ENCODE results near the gene CD6.

DNA sequence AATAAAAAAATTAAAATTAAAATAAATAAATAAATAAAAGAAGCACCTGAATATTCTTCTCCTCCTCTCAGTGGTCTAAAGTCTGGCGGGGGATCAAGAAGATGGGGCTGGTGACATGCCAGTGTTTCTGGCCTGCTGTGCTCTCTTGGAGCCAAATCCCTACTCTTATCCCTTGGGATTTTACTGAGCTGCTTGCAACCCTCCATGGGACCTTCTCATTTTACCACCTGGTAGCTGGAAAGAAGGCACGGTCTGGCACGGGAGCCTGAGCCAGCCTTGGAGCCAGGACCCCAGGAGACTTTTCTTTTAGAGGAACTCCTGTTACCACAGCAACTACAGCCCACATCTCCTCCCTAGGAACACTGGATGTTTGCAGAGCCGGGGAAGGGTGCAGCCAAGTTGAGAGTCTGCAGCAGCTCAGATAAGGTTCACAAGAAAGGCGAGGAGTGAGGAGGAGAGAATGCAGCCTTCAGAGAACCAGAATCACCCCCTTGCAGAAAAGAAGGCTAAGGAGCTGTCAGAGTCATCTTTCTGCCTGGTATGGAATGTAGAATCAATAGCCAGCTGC, 21.4 kb downstream of the CD6 start:
- TF ChIP-seq, protein P1, sequence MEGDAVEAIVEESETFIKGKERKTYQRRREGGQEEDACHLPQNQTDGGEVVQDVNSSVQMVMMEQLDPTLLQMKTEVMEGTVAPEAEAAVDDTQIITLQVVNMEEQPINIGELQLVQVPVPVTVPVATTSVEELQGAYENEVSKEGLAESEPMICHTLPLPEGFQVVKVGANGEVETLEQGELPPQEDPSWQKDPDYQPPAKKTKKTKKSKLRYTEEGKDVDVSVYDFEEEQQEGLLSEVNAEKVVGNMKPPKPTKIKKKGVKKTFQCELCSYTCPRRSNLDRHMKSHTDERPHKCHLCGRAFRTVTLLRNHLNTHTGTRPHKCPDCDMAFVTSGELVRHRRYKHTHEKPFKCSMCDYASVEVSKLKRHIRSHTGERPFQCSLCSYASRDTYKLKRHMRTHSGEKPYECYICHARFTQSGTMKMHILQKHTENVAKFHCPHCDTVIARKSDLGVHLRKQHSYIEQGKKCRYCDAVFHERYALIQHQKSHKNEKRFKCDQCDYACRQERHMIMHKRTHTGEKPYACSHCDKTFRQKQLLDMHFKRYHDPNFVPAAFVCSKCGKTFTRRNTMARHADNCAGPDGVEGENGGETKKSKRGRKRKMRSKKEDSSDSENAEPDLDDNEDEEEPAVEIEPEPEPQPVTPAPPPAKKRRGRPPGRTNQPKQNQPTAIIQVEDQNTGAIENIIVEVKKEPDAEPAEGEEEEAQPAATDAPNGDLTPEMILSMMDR (IDR thresholded peaks at IDR 0.05), result no peak
- TF ChIP-seq POLR2A (IDR thresholded peaks at IDR 0.05), result no peak

All from prostate gland (tissue), 2 donors.